Tongue (tissue), 2 donors: Measurements from ENCODE around the gene PLEKHA5. TPM values are rescaled to one million over a fixed set of nuclear protein-coding genes. Genes with fewer than 3 reads are reported as not detected.
A peak's percentile ranks its signal among the peaks of the same experiment; 100 is the strongest.
"Not testable (repeated sequence)": the region's sequence is repeated elsewhere in the genome, so short reads cannot be mapped to it uniquely, and the experiment has no call there.

Experiments
- DNase-seq: peaks from one replicate; pipeline ENCODE4 v3.0.0-alpha.2; 2015
- total RNA-seq: library from RNA; depleted of rRNA; stranded (reverse); fragments of >200 nt; gene quantifications from one replicate; pipeline ENCODE4 v1.2.3, GENCODE V29; 2014

PLEKHA5 gene
- total RNA-seq, 1 donor from 2014 or later: 37.0 TPM

DNA sequence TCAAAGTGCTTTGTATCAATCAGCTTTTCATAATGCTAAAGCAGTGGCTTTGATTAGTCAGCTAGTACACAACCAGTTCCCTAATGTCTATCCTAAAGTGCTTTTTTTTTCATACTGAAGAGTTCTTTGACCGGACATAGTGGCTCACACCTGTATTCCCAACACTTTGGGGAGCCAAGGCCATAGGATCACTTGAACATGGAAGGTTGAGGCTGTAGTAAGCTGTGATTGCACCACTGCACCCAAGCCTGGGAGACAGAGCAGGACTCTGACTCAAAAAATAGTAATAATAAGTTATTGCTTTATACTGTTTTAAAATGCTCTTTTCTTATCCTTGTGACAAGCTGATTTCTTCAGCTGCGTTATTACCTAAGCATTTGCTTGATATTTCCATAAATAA is 155.1 kb downstream of the PLEKHA5 start:
- no peak for DNase-seq

DNA sequence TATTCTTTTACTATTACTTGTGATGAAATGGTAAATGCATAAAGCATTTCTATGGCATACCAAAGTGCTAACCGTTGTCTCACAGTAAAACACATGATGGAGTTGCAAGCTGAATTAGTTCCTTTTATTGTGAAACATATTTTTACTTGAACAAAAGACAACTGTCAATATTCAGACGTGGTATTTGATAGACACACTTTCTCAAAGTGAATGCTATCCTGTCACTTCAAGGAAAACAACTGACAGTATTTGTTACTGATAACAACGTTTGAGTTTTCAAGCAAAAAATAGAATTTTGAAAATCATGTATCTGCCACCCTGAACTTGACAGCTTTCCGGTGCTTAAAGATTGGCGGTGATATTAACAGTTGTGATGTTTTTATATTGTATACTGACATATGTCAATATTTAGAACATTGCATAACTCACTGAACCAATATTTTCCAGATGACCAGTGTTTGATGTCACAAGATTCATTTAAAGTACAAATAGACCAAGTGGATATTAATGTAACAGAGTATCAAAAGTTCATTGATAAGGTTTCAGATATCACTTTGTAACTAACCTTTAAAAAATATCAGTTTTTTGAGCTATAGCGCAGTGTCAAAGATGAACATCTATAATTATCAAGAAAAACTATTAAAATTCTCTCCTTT is 156.4 kb downstream of the PLEKHA5 start:
- DNase-seq: no peak

DNA sequence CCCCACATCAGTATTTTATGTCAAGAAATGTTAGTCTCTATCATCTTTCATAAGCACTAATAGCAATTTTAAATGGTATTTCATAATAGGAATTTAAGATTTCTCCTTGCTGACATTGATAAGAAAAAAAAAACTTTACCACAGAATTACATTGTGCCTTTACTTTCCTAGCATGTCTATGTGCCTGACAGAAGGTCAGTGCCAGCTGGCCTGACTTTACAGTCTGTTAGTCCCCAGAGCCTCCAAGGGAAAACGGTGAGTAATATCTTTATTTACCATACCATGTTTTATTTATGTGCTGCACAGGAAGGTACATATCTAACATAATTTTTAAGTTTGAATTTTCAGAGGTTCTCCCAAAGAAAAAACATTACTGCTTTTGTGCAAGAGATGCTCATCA is 157.8 kb downstream of the PLEKHA5 start:
- DNase-seq: no peak

DNA sequence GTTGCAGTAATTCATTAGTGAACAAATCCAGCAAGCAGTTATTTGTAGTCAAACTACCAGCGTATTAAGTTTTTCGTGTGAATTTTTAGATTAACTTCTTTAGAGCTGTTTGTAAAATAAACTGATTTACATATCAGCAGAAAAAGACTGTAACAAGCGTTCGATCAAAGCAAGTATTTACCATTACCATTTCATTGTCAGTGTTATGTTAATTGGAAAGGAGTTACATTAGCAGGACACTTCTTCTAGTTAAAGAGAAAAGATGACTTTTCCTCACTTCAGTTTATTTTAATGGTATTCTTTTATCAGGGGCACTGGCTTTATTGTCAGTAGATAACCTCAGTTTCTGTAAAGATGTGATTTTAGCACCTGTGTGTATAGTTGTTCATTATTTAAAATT is 158.6 kb downstream of the PLEKHA5 start:
- no peak for DNase-seq

DNA sequence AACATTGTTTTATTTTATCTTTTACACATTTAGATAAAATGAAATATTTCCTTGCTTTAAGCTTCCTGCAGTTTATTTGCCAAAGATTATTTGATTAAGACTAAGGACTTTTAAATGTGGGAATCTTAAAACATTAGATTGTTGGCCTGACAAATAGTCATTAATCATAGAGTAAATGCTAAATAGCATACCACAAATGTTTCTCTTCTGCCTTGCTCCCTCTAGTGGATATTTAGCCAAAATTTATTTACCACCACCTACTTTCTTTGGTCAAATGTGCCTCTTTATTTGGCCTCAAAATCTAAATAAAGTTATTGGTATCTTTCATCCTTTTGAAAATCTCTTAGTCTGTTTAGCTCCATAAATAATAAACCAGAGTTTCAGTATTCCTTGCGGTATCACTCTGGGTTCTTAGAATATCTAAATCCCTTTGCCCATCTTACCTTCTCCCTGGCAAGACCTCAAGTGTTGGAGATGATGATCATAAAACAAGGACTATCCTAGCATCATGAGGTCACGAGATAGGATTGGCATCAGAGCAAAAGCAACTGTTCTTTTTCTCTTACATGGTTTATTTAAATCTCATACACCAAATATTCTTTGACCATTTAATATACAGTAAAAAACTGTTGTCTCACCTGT is 159.2 kb downstream of the PLEKHA5 start:
- DNase-seq: peak; percentile 54

DNA sequence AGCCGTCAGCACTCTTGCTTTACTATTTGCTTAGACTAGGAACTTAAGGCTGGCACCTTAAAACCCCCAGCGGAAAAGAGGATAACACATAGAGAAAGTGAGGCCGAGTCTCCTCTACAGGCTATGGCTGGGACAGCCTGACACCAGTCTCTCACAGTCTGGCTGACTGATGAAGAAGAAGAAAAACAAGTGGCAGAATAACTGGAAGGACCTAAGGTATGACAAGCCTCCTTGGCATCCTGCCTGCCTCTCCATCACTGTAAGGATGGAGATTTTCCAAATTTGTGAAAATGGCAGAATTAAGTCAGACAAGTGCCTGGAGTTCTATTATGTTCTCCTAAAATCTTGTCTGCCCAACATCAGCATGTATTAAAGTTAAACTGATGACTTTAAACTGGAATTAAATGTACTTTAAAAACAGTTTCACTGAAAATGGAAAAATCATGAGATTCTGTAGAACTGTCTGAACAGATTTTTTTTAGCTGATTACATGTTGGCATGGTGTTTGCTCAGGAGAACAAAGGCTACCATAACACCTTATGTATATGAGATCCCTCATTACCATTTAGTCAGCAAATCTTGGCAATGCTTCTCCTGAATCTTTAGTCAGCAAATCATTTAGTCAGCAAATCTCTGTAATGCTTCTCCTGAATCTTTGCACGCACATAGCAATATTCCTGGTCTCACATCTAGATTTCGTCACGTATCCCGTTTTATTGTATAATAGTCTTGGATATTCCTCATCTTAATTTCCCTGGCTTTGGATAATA is 169.5 kb downstream of the PLEKHA5 start:
- no peak for DNase-seq

DNA sequence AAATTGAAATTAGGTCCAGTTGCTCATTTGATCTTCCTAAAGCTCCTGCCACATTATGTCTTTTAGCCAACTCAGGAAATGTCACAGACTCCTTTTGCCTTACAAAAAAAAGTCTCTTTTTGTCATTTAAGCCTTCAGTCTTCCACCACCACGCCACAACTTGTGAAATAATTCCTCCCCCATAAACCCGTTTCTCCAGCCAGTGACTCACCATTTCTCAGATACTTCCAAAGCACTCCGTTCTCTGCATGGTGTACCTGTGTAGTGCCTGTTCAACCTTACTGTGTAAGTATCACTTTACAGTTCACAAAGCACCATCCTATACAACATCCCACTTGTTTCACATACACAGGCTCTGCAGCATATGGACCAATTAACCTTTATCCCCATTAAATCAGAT is 170.2 kb downstream of the PLEKHA5 start:
- DNase-seq: no peak

GRCh38 chr12:19301223-19301622 is 171.7 kb downstream of the PLEKHA5 start:
- no peak for DNase-seq

GRCh38 chr12:19301688-19302087 is 172.2 kb downstream of the PLEKHA5 start:
- DNase-seq: no peak

DNA sequence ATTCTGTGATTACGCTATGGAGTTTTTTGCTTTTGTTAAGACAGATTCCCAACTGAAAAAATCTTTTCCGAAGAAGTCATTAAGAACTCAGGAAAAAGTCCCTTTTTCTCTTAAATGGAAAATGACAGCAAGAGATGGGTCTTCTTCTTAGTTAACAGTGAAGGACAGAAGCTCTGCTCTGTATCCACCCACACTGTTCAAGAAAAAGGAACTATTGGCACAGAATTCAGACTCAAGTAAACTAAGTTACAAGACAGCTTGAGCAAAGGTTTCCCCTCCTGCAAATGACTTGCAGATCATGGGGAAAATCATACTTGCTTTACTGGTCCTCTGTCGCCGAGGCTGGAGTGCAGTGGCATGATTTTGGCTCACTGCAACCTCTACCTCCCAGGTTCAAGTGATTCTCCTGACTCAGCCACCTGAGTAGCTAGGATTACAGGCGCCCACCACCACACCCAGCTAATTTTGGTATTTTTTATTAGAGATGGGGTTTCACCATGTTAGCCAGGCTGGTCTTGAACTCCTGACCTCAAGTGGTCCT is 172.6 kb downstream of the PLEKHA5 start:
- no peak for DNase-seq

- no peak for DNase-seq
These were observed 174.0 kb downstream of the PLEKHA5 start for GRCh38 chr12:19303496-19303895.

DNA sequence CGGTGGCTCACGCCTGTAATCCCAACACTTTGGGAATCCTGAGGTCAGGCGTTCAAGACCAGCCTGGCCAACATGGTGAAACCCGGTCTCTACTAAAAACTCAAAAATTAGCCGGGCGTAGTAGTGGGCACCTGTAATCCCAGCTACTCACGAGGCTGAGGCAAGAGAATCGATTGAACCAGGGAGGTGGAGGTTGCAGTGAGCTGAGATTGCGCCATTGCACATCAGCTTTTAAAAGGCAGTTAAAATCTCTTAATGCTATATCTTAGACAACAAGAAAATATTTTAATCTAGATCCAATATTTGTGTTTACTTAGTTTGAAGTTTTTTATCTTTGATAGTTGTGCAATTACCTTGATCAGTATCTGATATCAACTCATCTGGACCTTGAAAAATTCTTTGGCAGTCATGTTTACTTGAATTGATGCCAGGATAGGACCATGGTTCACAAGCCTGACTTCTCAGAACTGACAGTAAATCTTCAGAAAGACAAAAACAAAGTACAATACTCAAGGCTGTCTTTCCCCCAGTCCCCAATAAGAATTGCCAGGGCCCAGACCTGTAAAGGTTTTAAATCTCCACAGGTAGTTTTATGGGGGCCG is 174.7 kb downstream of the PLEKHA5 start:
- no peak for DNase-seq

DNA sequence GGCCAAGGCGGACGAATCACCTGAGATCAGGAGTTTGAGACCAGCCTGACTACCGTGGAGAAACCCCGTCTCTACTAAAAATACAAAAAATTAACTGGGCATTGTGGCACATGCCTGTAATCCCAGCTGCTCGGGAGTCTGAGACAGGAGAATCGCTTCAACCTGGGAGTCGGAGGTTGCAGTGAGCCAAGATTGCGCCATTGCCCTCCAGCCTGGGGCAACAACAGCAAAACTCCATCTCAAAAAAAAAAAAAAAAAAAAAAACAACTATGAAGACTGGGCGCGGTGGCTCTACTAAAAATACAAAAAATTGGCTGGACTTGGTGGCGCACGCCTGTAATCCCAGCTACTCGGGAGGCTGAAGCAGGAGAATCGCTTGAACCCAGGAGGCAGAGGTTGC is 176.1 kb downstream of the PLEKHA5 start:
- DNase-seq: not testable (repeated sequence)

DNA sequence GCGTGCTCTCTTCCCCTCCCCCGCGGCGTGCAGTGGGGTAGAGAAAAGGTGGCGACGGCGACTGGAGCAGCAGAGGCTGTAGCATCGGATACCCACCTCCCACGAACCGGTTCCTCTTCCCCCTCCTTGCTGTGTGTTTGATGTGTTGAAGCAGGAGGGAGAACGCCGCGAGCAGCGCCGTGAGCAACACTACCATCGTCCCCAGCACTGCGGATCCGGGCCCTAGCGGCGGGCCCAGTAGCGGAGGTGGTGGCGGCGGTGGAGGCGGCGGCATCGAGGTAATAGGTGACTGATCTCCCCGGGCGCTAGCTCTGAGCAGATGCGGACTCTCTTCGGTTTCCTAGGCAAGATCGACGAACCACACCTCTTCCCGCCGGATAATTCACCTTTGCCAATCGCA is 176.8 kb downstream of the PLEKHA5 start:
- no peak for DNase-seq

DNA sequence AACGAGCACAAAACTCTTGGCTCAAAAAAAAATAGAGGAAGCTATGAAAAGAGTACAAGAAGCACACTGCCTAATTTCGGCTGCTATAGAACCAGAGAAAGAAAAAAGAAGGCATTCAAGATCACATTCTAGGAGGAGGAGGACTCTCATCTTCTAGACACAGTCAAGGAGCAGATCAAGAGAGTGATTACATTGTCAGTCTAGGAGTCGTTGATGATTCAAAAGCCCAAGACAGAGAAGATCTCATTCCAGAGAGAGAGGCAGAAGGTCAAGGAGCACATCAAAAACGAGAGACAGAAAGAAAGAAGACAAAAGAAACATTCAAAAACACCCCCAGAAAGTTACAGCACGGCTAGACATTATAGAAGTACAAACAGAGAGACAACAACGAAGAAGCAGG is 177.9 kb downstream of the PLEKHA5 start:
- DNase-seq: no peak

GRCh38 chr12:19311165-19311564 is 181.6 kb downstream of the PLEKHA5 start:
- DNase-seq: no peak

- DNase-seq: no peak
These were observed 183.1 kb downstream of the PLEKHA5 start for GRCh38 chr12:19312637-19313036.

DNA sequence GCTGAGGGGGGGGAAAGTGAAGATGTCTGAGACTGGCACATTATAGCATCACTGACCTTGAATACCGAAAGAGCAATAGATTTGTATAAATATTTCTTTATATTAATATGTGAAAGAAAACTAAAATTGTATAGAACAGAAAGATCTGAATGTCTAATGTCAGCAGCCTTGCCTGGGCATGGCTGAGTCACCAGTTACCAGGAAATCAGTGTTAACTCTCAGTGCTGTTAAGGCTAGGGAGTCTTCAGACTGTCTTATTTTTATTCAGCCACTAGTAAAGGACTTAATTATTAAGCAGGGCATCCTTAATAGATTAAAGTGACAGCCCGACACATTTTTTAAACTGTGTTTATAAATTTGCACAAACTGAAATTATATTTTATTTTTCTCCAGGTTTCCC is 186.9 kb downstream of the PLEKHA5 start:
- DNase-seq: no peak

DNA sequence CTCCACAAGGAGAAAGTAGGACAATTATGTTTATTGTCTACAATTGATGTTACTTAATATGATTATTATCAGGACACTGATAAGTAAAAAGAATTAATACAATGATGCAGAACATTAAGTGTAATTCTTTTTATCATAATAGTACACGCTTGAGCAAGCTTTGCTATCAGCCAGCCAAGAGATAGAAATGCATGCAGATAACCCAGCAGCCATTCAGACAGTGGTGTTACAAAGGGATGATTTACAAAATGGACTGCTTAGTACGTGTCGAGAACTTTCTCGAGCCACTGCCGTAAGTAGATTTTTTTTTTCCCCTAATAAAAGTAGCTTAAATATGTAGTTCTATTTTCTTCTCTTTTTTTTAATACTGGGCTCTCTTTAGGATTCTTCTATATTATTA is 192.8 kb downstream of the PLEKHA5 start:
- DNase-seq: no peak

- DNase-seq: peak; percentile 14
These were observed 194.3 kb downstream of the PLEKHA5 start for GRCh38 chr12:19323805-19324204.

- DNase-seq: no peak
These were observed 196.6 kb downstream of the PLEKHA5 start for GRCh38 chr12:19326102-19326501.

DNA sequence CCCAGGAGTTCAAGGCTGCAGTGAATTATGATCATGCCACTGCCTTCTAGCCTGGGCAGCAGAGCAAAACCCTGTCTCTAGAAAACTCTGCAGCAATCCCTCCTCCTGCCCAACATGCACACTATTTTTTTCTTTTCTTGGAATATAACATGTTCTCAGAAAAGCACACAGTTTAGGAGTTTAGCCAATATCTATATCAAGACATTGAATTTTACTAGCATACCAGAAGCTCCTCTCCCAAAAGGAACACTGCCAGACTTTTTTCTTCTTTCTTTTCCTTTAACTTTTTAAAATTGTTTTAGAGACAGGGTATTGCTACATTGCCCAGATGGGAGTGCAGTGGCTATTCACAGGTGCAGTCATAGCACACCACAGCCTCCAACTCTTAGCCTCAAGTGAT is 202.7 kb downstream of the PLEKHA5 start:
- DNase-seq: no peak

DNA sequence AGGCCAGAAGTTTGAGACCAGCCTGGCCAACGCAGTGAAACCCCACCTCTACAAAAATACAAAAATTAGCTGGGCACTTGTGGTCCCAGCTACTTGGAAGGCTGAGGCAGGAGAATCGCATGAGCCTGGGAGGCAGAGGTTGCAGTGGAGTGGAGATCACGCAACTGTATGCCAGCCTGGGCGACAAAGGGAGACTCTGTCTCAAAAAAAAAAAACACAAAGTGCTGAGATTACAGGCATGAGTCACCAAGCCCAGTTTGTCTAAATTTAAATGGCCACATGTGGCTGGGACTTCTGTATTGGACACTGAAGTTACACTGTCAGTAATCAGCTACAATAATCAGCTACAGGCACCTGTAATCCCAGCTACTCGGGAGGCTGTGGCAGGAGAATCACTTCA is 208.9 kb downstream of the PLEKHA5 start:
- no peak for DNase-seq
